ENCODE results near the gene THAP12. TPM values are rescaled to one million over a fixed set of nuclear protein-coding genes. Genes with fewer than 3 reads are reported as not detected.

Gene THAP12
- total RNA-seq, 1 experiment from 2014 or later = 27.6 TPM

GRCh38 chr11:76382209-76382608 lies 1.3 kb upstream of the THAP12 start (continued):
- TF ChIP-seq MYBL2 (CRISPR knock-in tag; IDR thresholded peaks at IDR 0.05) = no peak
- TF ChIP-seq IRF2 (CRISPR knock-in tag; IDR thresholded peaks at IDR 0.05; ENCODE audit: borderline replicate concordance, low read depth) = no peak
- TF ChIP-seq, protein P1, sequence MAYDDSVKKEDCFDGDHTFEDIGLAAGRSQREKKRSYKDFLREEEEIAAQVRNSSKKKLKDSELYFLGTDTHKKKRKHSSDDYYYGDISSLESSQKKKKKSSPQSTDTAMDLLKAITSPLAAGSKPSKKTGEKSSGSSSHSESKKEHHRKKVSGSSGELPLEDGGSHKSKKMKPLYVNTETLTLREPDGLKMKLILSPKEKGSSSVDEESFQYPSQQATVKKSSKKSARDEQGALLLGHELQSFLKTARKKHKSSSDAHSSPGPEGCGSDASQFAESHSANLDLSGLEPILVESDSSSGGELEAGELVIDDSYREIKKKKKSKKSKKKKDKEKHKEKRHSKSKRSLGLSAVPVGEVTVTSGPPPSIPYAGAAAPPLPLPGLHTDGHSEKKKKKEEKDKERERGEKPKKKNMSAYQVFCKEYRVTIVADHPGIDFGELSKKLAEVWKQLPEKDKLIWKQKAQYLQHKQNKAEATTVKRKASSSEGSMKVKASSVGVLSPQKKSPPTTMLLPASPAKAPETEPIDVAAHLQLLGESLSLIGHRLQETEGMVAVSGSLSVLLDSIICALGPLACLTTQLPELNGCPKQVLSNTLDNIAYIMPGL (CRISPR knock-in tag; IDR thresholded peaks at IDR 0.05) = no peak
- no peak for TF ChIP-seq ZNF671 (CRISPR knock-in tag; IDR thresholded peaks at IDR 0.05)

DNA sequence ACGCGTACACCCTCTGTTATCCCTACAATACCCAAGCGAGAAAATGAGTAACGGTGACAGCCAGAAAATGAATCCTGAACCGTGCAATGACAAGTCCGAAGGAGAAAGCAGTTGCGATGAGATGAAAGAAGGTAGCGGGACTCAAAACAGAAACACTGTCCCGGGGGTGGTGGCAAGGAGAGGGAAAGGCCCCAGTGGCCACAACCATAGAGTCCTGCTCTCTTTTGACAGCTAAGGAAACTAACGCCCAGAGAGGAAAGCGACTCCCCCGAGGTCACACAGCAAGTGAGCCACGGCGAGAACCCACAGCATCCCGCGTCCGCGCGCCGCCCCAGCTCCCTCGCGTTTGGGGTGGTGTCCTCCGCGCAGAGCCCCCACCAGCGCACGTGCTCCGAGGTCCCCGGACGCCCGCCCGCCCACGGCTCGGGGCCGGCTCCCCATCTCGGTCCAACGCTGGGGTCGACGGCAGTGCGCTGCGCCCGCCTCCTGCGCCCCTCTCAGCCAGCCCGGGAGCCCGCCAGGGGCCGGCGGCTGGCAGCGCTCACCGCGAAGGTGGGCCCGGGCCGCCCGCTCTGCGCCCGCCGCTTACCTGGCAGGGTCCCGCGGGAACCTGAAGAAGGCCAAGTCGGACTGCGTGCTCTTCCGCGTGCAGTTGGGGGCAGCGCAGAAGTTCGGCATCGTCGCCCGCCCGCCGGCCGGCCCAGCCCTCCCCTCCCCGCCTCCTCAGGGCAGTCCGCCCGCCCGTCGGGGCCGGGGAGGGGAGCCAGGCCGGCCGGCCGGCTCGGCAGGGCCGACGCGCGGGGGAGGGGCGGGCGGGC lies 564 bp downstream of the THAP12 start:
- ChIA-PET CTCF (no interaction called here), POLR2A (no interaction called here)
- peak overlapping the region; percentile 71; the same call in 1 of the 2 replicates for H3K27ac Mint-ChIP-seq
- H3K9me3 Mint-ChIP-seq = no peaks in the 10 kb centered on the region
- peaks cover 3% of the 10 kb centered on the region; the same call in 1 of the 2 replicates for H3K27me3 Mint-ChIP-seq (ENCODE audit: low read depth)
- TF ChIP-seq ZNF219 (CRISPR knock-in tag; IDR thresholded peaks at IDR 0.05; ENCODE audit: borderline replicate concordance) = peak; percentile 73; the same call in 1 of the 2 replicates
- 0 out of 2 replicates have a peak, but pooled peaks have one; percentile 20 for TF ChIP-seq CREM (CRISPR knock-in tag; IDR thresholded peaks at IDR 0.05)
- TF ChIP-seq ZSCAN18 (CRISPR knock-in tag; IDR thresholded peaks at IDR 0.05) = no peak
- H3K4me1 Mint-ChIP-seq = peaks cover 39% of the 10 kb centered on the region
- no peaks in the 10 kb centered on the region for H3K36me3 Mint-ChIP-seq
- no peak for DNase-seq (ENCODE audit: low spot score)
- peak overlapping the region; percentile 91 for H3K4me3 Mint-ChIP-seq
- ATAC-seq = peak; percentile 12

- peak overlapping the region; percentile 71; the same call in 1 of the 2 replicates for H3K27ac Mint-ChIP-seq
- CTCF ChIA-PET = no interaction called here
- peaks cover 40% of the 10 kb centered on the region for H3K4me1 Mint-ChIP-seq
- POLR2A ChIA-PET = no interaction called here
- TF ChIP-seq KAT7 (CRISPR knock-in tag; IDR thresholded peaks at IDR 0.05; ENCODE audit: borderline replicate concordance) (peak; percentile 13; the same call in 1 of the 2 replicates), GABPB1 (CRISPR knock-in tag; IDR thresholded peaks at IDR 0.05) (no peak)
- H3K36me3 Mint-ChIP-seq = no peaks in the 10 kb centered on the region
- no peak for ATAC-seq
- no peak for DNase-seq (ENCODE audit: low spot score)
- H3K27me3 Mint-ChIP-seq (ENCODE audit: low read depth) = peaks cover 3% of the 10 kb centered on the region; the same call in 1 of the 2 replicates
- no peaks in the 10 kb centered on the region for H3K9me3 Mint-ChIP-seq
- peak overlapping the region; percentile 91 for H3K4me3 Mint-ChIP-seq
These were observed 1.1 kb downstream of the THAP12 start for GRCh38 chr11:76379807-76380158.

DNA sequence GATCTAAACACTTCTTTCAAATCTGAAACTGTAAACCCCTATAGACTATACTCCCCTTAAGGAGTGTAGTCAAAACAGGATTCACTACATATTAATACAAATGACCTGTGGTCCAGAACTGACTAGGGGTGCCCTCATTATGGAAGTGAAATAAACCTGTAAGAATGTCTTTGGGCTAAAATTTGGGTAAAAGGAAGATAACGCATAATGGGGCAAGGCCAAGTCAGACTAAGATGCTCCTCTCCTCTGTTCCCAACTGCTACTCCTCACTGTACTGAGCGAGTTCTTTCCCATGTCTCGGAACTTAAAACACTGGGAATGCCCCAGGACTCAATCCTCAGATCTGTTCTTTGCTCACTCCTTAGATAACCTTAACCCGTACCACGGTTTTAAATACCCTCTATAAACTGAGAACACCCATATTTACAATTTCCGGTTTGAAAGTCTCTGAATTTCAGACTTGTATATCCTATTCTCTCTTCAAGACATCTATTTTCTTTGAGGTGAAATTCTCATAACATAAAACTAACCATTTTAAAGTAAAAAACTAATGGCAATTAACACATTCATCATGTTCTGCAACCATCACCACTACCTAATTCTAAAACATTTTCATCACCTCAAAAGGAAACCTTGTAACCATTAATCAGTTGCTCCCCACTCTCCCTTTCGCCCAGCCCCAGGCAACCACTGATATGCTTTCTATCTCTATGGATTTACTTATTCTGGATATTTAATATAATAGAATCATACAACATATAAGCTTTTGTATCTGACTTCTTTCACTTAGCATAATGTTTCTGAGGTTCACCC lies 4.0 kb downstream of the THAP12 start:
- Mint-ChIP-seq H3K4me1 (peaks cover 30% of the 10 kb centered on the region), H3K36me3 (no peaks in the 10 kb centered on the region), H3K9me3 (no peaks in the 10 kb centered on the region), H3K27ac (no peak overlapping the region), H3K27me3 (ENCODE audit: low read depth) (peaks cover 3% of the 10 kb centered on the region; the same call in 1 of the 2 replicates), H3K4me3 (no peak overlapping the region)
- CTCF ChIA-PET = no interaction called here
- ATAC-seq (no peak), DNase-seq (ENCODE audit: low spot score) (no peak)
- POLR2A ChIA-PET = no interaction called here
- TF ChIP-seq, protein P2, sequence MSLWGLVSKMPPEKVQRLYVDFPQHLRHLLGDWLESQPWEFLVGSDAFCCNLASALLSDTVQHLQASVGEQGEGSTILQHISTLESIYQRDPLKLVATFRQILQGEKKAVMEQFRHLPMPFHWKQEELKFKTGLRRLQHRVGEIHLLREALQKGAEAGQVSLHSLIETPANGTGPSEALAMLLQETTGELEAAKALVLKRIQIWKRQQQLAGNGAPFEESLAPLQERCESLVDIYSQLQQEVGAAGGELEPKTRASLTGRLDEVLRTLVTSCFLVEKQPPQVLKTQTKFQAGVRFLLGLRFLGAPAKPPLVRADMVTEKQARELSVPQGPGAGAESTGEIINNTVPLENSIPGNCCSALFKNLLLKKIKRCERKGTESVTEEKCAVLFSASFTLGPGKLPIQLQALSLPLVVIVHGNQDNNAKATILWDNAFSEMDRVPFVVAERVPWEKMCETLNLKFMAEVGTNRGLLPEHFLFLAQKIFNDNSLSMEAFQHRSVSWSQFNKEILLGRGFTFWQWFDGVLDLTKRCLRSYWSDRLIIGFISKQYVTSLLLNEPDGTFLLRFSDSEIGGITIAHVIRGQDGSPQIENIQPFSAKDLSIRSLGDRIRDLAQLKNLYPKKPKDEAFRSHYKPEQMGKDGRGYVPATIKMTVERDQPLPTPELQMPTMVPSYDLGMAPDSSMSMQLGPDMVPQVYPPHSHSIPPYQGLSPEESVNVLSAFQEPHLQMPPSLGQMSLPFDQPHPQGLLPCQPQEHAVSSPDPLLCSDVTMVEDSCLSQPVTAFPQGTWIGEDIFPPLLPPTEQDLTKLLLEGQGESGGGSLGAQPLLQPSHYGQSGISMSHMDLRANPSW (CRISPR knock-in tag; conservative IDR thresholded peaks at IDR 0.05; ENCODE audit: low read depth) = no peak
- no peak for TF ChIP-seq MYBL2 (CRISPR knock-in tag; IDR thresholded peaks at IDR 0.05)
- no peak for TF ChIP-seq HMGA2 (CRISPR knock-in tag; IDR thresholded peaks at IDR 0.05)
- TF ChIP-seq IRF2 (CRISPR knock-in tag; IDR thresholded peaks at IDR 0.05; ENCODE audit: borderline replicate concordance, low read depth) = no peak
- no peak for TF ChIP-seq ZNF396 (CRISPR knock-in tag; IDR thresholded peaks at IDR 0.05; ENCODE audit: borderline replicate concordance)
- TF ChIP-seq NFE2L1 (CRISPR knock-in tag; IDR thresholded peaks at IDR 0.05) = no peak
- TF ChIP-seq TP53 (CRISPR knock-in tag; IDR thresholded peaks at IDR 0.05) = no peak
- no peak for TF ChIP-seq ATF1 (CRISPR knock-in tag; IDR thresholded peaks at IDR 0.05)
- TF ChIP-seq ZNF219 (CRISPR knock-in tag; IDR thresholded peaks at IDR 0.05; ENCODE audit: borderline replicate concordance) = no peak
- no peak for TF ChIP-seq TEAD1 (CRISPR knock-in tag; IDR thresholded peaks at IDR 0.05)
- TF ChIP-seq, protein P3, sequence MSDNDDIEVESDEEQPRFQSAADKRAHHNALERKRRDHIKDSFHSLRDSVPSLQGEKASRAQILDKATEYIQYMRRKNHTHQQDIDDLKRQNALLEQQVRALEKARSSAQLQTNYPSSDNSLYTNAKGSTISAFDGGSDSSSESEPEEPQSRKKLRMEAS (CRISPR knock-in tag; IDR thresholded peaks at IDR 0.05) = no peak
- no peak for TF ChIP-seq ATF3 (CRISPR knock-in tag; conservative IDR thresholded peaks at IDR 0.05)
- no peak for TF ChIP-seq FOXP4 (CRISPR knock-in tag; IDR thresholded peaks at IDR 0.05)
